Right hindlimb (tissue), 1 donor: ENCODE measurements around the gene GOLGA1.

Experiments used
- DNase-seq: peaks from one replicate; pipeline ENCODE4 v3.0.0-alpha.2; 2018

Gene GOLGA1

DNA sequence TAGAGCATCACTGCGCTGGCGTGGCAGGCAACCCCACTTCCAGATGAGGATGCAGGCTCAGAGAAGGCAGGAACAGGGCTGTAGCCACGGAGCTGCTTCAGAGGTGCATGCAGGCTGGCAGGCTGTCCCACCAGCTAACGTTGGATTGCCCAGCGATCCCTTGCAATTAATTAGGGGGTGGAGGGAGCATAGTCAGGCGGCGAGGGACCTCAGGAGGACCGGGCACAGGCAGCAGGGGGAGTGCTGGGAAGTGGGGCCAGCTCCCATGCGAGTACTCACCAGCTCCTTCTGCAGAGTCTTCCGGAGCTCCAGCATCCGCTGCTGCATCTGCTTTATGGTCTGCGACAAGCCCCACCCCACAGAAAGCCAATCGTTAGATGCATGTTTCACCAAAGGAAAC, 58.7 kb downstream of the GOLGA1 start:
- DNase-seq = no peak

DNA sequence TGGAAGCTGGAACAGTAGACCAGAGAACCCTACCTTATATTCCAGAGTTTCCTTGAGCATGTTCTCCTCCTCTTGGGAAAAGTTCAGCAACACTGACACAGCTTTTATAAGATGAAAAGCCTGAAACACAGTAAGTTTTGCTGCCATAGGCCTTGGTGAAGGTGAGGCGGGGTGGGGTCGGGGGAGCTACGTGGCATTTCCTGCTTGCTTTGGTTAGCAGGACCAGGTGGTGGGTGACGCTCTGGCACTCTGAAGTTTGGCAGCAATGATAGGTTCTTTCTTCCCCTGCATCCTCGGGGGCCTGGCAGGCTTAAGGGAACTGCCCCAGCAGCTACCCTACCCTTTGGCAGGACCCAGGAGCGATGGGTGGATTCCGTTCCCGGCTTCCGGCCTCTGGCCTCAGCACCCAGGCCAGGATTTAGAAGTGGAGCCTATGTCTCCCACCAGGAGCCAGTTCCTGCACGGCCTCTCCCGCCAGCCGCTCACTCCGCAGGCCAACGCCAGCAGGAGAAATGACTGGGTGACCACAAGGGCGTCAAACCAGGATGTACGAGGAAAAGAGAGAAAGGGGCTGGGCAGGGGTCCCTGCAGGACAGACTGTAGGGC, 59.6 kb downstream of the GOLGA1 start:
- no peak for DNase-seq

DNA sequence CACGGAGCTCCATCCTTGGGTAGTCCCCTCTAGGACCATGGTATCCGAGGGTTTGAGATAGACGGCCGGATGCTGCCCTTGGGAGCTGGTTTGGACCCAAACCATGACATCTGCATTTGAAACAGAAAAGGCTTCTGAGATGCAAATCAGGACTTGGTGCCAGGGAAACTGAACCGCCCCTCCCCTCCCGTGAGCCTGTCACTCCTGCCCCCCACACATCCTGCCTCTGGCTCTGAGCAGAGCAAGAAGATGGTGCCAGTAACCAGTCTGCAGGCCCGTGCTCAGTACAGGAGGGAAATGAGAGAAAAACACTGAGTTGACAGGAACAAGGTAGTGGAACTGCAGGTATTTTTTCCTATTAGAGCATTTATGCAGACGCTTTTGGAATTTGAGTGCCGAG, 60.4 kb downstream of the GOLGA1 start:
- no peak for DNase-seq

DNA sequence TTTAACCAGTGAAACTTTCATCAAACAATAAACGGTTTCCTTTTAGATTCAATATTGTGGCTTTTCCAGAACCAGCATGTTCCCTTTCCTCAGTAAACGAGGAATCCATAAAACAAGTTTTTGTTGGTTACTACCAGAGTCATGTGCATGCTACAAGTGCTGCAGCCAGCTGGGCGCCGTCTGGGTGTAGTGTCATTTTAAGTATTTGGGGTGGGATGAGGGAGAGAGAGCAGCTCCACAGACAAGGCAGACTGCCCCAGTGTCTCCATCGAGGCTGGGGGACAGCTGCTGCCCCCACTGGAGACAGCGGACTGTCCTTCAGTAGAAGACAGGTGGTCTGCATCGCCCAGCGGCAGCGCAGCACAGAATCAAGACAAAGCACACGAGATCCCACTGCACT, 61.7 kb downstream of the GOLGA1 start:
- DNase-seq = no peak

DNA sequence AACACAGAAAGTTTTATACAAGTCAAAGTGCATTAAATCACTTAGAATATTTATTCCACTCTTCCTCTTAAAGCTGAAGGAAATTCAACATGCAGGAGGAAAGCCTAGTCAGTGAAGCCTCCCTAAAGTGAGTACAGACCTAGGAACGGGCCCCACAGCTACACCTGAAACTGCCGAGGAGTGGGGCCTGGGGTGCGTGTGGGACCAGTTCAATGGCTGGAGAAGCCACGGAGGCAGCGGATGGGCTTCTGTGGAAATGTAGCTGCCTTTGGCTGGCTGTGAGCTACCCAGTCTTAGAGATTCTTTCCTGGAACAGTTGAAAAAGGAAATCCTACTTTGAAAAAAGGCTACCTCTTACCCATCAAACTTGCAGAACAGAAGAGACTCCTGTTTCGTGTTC, 62.4 kb downstream of the GOLGA1 start:
- no peak for DNase-seq

DNA sequence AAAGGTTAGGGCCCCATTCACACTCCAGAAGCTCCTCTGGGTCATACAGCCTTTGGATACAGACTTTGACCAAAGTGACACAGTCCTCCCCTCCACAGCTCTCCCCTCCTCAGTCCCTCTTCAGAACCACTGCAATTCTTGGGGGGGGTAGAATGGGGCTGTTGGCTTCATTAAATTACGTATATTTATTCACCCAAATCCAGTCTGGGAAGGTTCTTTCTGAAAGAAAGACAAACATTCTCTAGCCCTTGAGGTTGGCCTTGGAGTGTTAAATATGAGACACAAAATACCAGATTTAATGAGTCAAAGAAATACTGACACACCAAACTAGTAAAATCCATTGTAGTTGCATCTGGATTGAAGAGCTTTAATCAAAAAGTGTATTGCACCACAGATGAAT, 62.9 kb downstream of the GOLGA1 start:
- DNase-seq = no peak

DNA sequence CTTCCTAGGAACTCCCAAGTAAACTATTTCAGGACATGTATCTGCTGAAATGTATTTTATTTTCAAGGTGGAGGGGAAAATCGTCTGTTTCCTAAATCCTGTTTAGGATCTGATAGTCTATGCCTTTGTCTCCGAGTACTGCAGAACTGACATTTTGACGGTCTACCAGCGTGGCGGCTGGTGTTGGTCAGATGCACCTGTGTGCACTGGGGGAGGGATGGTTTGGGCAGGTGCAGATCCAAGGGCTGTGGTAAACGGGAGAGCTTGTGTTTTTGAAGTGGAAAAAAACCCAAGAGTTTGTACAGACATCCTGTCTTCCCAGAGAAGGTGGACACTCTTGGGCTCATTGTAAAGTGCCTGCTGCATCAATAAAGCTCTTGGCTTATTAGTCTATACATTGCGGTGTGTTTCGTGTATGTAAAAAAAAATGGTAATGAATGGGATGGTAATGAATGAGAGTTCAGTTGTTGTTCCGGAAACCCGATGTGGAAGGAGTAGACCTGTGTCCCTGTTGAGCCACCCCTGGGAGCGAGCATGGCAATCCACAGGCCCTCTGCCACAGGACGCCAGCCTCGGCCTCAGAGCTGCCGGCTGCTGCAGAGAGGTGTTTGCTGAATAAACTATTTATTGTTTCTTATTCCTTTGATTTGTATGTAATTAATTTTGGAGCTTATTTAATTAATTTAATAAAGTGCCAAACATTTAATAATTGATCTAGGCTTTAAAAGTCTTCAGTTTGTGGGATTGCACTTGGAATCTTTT, 63.7 kb downstream of the GOLGA1 start:
- DNase-seq = no peak

DNA sequence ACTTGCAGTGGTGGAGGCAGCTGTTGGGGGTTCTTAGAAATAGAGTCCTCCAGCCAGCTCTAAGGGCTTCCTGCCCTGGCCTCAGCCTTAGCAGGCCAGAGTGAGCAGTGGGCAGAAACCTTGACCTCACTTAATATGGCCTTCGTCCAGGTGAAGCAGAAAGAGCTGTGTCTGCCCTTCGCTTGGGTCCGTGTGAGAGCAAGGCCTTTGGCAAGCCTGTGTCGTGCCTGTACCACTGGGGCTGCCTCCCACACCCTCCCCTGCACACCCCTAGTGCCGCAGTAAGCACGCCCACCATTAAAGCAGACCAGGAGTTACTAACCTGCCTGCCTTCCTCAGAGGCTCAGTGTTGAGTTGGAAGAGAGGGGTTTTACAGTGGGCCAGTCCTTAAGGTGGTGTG, 65.4 kb downstream of the GOLGA1 start:
- no peak for DNase-seq

DNA sequence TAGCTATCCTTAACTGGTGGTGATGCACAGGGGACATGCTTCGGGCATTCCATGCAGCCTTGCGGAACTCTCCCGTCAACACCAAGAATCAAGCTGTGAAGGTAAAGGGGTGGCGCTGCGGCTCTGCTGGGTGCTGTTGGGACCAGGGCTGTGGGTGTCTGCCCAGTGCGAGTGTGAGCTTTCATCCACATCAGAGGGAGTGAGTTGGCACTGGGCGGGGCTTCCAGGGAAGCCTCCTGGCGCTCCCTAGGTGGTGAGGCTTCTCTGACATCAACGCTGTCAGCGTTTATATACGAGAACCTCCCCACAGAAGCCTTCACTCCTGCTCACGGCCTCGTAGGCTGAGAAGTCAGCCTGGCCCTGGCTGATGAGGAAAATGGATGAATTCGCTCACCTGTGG, 67.2 kb downstream of the GOLGA1 start:
- DNase-seq = no peak

DNA sequence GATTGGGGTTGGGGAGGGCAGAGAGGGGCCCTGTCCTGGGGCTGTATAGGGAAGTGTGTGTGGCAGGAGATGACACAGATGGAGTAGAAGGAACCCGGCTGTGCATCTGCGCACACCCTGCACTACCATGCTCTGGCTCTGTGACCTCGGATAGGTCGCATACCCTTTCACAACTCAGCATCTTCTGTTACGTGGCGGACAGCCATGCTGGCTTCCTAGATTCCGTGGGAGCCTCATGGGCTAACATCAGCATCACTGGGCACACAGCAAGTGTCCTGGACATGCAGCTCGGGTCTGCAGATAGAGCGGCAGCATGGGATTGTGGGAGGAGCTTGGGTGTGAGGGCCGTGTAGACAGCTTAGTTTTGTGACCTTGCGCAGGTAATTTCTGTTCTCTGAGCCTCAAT, 69.7 kb downstream of the GOLGA1 start:
- no peak for DNase-seq

DNA sequence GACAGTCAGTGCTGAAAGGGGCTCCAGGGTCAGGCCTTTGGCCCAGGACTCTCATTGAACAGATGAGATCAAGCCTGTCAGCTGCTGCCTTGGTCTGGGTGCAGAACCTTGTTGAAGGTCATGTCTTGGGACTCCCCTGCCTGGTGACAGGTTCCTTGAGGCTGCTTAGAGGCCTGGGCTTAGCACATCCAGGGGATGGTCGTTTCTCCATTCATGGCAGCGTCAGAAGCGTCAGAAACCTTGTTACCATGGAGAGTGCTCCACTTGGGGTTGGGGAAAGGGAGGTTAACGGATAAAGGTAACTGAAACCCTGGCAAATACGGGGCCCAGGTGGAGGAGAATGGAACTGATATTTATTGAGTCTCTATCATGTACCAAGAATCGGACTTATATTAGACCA, 70.2 kb downstream of the GOLGA1 start:
- no peak for DNase-seq

DNA sequence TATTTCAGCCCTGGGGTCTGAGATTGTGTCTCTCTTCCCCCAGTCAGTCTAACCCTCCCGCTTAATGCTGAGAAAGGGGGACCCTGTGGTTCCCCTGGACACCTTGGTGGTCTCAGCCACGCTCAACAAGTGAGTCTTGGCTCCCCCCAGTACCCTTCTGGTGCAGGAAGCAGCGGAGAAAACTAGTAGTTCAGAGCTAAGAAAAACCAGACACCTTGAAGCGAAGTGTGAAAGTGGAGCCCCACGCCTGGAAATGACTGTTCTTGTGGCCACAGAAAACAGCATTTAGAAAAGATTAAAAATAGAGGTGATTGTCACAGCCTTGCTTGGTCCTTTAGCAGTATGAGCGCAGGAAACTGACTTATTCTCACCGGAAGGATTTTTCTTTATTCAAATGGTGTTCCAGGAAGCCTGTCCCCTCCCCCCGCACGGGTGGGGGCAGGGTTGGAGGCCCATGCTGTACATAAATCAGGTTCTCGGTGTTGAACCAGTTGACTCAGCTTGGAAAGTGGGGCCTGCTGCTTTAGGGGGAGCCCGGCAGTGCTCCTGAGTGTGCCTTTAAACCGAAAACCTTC, 70.8 kb downstream of the GOLGA1 start:
- DNase-seq = no peak

DNA sequence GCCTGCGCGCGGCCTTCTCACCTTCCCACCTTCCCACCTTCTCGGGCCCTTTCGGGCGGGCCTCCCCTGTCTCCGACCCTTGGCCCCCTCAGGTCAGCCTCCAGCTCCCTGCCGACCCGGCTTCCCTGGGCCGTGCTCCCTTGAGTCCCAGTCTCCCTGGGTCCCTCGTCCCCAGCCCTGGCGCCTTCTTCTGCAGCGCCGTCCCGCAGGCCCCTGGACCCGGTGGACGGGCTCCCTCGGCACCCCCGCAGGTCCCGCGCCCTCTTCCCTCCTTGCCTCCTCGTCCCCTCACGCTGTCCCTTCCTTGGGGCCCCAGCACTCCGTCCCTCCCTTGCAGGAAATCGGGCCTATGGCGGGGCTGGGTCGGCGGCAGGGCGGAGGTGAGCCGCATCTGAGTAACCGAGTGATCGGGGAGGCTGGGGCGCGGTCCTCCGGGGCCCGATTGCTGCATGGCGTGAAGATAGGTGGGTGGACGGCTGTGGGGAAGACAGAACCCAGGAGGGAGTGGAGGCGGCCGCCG, 71.4 kb downstream of the GOLGA1 start:
- peak; percentile 43 for DNase-seq

DNA sequence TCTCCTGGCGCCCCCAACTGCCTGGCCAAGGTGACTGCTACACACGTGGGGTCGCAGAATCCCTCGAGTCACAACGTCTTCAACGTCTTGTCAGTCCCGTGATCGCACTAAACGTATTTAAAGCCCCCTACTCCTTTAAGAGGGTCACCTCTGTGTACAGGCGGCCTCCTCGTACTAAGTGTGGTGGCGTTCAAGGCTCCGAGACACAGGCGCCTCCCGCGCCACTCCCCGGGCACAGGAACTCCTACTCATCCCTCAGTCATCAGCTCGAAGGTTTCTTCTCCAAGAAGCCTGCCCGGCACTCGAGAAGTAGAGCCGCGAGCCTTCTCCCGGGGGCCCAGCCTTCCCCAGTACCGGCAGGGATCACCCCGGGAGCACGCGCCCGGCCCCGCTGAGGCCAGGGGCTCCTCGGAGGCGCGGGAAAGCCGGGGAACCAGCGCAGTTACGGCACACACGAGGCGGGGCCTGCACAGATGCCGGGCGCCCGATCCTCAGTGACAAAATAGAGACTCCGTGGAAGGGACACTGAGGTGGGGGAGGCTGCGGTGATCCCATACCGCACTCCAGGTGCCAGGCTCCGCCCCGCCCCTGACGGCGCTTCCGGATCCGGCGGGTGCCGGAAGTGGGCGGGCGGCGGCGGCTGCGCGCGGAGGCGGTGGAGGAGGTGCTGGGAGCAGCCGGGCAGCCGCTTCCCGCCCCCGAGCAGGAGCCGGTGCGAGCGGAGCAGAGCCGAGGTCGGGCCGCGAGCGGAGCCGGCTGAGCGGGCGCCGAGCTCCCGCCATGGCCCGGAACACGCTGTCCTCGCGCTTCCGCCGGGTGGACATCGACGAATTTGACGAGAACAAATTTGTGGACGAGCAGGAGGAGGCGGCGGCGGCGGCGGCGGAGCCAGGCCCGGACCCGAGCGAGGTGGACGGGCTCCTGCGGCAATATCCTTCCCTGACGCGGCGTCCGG, 72.1 kb downstream of the GOLGA1 start:
- peak; percentile 92 for DNase-seq

DNA sequence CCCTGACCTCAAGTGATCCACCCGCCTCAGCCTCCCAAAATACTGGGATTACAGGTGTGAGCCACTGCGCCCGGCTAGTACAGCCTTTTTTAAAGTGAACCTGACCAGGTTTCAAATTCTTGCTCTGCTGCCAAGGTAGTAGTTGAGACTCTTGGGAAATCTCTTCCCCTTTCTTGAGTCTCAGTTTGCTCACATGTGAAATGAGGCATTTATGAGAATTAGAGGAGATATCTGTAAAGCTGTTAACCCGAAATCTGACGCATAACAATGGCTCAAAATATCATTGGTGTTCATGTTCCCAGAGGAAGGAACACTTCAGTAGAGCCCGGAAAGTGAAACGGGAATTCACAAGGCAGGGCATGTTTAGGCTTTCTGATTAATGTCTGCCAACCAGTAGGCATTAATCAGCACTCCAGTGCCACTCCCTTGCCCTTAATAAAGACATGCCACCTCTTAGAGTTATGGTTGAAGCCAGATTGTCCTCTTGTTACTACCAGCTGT, 77.5 kb downstream of the GOLGA1 start:
- DNase-seq = no peak

DNA sequence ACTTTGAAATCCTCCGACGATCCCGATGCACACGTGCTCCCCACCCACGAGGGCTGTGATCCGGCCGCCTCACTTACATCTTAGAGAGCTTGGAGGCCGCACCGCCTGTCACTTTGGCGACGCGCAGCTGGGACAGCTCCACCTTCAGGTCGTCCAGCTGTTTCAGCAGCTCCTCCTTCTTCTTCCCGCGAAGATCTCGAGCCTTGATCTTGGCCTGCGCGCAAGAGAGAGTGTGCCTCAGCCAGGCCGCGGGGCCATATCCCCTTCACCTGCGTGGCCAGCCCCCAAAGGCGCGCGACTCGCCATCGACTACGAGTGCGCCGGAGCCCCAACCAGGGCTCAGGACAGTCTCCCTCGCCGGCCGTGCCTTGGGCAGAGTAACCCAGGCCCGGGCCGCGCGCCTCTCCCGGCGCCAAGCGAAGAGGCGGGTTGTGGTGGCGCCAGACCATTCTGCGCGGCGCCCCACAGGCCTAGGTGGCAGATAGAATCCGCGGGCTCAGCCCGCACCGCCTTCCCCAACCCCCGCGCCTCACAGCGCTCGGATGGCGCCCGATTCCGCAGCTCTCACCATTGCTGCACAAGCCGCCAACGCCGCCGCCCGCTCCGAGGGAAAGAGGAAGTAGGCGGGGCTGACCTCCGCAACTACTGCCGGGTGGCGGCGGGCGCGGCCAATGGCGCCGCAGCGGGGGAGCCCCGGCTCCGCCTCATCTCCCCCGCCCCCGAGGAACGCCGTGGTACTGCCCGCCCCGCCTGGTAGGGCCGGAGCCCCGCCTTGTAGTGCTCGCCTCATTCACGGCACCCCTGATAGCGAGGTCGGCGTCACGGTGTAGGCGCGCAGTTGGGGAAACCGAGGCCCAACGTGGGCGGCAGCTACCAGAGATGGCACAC, 79.3 kb downstream of the GOLGA1 start, which contains the start of the genes ARPC5L and RPL35:
ARPC5L (plus strand) TSS at position 789 of the 888 bp plus-strand sequence. CDS start 7,161 bp downstream, outside the sequence.
RPL35 (minus strand) TSS at position 616 of the 888 bp plus-strand sequence; CDS start at position 571, 45 bp downstream.
- peak; percentile 96 for DNase-seq

DNA sequence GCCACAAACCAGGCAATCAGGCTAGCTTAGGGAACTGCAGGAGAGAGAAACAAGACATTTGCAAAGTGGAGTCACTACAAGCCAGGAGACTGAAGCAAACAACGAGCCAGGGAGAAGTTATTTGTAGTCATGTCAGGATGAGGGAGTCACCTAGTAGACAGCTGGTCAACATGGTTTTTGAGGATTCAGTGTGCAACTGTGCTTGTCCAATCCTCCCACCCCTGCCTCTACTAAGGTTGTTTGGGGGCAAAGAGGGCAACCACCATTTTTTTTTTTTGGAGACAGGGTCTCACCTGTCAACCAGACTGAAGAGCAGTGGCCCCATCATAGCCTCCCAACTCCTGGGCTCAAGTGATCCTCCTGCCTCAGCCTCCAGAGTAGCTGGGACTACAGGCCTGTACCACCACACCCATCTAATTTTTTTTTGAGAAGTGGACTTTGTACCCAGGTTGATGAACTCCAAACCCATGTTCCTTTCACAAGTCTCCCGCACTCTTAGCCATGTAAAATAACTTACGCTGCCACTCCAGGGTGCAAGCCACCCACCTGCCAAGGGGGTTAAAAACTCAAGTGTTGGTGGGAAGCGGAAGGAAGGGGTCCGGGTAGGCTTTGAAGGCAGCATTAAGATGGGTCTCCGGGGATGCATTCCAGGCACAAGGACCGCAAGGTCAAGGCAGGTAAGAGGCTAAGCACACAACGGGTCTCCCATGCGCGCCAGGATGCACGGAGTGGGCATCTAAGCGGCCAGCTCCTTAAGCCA, 80.1 kb downstream of the GOLGA1 start:
- DNase-seq = no peak

DNA sequence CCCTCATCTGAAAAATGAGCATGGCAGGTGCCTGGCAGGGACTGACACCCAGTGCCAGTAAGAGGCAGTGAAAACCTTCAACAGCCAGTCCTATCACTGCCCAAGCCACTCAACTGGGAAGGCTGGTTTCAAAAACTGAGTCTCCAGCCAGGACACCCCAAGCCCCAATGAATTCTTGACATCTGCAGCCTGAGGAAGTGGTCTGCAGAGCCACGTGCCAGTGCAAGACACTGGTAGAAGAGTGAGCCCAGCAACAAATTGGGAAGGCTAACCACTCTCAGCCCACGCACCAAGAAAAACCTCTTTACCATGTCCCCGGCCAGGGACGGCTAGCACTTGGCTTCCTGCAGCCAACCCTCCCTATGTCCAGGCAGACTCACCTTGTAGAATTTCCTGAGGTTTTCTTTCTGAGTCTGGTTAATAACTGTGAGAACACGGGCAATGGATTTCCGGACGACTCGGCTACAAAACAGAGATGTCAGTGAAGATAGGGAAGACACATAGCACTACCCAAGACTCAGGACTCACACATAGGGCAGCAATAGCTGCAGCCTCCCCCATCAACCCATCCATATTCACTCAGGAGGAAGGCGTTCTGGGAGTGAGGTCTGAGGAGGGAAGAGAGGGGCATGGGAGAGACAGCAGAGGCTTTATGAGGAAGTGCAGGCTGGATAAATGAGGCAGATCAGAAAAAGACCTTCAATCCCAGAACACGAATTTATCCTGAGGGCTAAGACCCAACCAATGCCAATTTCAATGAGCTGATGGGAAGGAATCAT, 80.9 kb downstream of the GOLGA1 start:
- DNase-seq = no peak

DNA sequence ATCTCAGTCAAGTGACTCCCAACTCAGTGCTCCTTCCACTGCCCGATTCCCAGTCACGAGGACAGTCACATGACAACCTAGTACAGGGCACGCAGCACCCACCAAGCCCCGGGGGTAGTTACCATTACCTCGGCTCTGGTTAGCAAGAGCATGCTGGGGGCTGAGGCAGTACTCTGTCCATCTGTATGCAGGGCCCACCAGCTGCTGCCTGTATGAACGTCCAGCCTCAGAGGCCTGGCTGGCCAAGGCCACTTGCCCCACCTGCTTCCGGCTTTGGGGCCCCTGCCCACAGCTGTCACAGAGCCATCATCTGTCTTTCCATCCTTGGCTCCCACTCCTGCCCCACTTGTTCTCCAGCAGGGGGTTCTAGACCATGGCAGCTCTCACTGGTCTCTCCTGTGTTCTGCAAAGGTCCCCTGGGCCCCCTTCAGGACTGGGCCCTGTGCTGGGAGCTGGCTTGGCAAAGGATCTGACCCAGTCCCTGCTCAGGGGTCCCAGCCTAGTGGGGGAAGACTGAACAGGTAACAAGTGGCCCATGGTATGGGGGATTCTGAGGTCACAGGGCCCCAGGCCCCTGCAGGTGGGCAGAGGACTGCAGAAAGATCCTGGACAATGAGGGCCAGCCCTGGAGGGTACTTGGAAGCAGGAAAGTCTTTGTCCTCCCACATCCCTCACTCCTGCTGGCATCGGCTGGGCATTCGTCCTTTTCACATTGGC, 82.4 kb downstream of the GOLGA1 start:
- peak; percentile 49 for DNase-seq
